ENCODE results near the gene DHPS. TPM values are rescaled to one million over a fixed set of nuclear protein-coding genes. Genes with fewer than 3 reads are reported as not detected.

The DHPS gene
- total and polyA plus RNA-seq, 7 donors: 70.0 to 86.7 (median 83.8) TPM

DNA sequence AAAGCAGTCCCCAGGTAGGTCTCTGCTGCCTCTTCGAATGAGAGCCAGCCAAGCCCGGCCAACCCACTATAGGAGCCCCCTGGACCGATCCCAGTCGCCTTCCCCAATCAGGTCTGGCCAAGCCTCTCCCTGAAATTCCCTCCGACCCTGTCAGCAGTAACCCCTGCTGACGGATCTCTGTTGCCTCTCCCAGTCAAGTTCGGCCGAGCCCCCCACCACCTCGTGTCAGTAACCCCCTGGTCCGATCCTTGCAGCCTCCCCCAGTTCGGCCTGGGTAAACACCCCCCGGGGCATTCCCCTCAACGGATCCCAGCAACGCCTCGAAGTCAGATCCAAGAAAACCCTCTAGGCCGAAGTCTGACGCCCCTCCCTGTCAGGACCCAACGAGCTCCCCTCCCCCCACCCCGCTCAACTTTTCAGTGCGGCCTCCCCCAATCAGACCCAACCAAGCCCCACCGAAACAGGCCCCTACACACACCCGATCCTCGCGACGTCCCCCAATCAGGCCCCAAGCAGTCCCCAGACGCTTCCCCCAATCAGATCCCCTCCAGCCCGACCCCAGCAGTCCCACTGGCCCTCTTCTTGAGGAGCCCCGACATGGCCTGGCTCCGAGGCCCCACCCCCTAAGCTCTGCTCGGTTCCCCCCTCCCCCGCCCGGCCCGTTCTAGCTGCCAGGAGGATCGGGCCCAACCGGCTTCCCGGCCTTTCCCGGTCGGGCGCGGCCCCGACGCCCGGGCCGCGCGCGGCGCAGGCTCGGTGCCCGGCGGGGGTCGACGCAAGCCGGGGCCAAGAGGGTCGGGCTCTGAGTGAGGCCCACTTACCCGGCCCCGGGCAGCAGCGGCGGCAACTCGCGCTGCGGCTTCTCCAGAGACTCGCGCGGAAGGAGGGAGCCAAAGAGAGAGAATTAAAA is 40.2 kb upstream of the DHPS start:
- WGBS, 3 donors: 1% methylated on average over 61 to 65 of the region's 65 CpGs
- DNase-seq: peak; percentile 78 to 88
- ATAC-seq: peak; percentile 57 to 77 (median 64)

DNA sequence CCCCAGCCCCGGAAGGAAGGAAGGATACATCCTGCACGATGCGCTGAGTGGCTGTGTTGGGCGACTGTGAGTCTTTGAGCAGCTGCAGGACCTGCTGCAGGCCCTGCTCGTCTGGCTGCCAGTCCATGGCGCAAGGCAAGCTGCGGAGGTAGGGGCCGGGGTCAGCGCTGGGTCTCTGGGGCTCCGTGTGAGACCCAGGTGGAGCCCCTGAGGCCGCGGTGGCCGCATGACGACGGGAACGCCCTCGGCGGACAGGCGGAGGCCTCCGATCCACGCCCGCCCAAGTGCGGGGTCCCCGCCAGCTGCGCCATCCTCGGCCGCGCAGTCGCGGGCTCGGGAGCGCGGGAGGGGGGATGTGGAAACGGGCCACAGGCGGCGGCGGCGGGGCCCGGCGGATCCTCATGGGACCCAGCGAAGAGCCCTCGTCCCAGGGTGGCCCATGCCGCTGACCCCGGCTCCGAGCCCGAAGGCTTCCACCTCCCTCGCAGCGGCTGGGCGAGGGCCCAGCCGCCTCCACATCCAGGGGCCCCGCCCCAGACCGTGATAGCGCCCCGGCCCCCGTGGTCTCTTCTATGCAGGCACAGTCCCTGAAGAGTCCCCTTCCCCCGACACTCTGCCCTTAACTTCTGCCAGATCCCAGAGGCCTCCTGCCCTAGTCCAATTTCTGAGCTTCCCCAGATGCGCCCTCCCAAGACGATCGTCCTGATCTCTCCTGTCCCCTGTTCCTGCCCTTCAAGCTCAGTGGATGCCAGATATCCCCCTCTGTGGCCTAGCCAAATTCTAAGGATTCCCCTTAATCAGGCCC is 39.4 kb upstream of the DHPS start:
- H3K4me3 ChIP-seq: peak overlapping the region; percentile 87
- H3K27me3 ChIP-seq (ENCODE audit: insufficient read depth in 3 of 3, low read length in 2 of 3): no peaks in the 10 kb centered on the region
- DNase-seq (peak; percentile 33 to 60), ATAC-seq (peak; percentile 7 to 10 (median 9))
- no peaks in the 10 kb centered on the region for H3K9me3 ChIP-seq
- WGBS, 3 donors: 1 to 2% (median 2%) methylated on average over 17 to 59 of the region's 59 CpGs
- H3K27ac ChIP-seq: peak overlapping the region; percentile 92
- TF ChIP-seq, protein P1, sequence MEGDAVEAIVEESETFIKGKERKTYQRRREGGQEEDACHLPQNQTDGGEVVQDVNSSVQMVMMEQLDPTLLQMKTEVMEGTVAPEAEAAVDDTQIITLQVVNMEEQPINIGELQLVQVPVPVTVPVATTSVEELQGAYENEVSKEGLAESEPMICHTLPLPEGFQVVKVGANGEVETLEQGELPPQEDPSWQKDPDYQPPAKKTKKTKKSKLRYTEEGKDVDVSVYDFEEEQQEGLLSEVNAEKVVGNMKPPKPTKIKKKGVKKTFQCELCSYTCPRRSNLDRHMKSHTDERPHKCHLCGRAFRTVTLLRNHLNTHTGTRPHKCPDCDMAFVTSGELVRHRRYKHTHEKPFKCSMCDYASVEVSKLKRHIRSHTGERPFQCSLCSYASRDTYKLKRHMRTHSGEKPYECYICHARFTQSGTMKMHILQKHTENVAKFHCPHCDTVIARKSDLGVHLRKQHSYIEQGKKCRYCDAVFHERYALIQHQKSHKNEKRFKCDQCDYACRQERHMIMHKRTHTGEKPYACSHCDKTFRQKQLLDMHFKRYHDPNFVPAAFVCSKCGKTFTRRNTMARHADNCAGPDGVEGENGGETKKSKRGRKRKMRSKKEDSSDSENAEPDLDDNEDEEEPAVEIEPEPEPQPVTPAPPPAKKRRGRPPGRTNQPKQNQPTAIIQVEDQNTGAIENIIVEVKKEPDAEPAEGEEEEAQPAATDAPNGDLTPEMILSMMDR (IDR thresholded peaks at IDR 0.05): no peak
- intact Hi-C loops (cut with DNase I): loop anchor here in 1 of 2 donors (5.0 kb wide), 3 partner anchors 39 to 126 kb away; partner anchors contain the start of gene DHPS
- H3K36me3 ChIP-seq (ENCODE audit: insufficient read depth in 1 of 2, low read depth in 1 of 2): peaks cover 0 to 36% of the 10 kb centered on the region in 2 donors
- peaks cover 27% of the 10 kb centered on the region for H3K4me1 ChIP-seq

More for the DNA sequence above, 40.2 kb upstream of the DHPS start:
- TF ChIP-seq, protein P1 (IDR thresholded peaks at IDR 0.05): no peak
- Histone ChIP-seq H3K4me1 (peaks cover 27% of the 10 kb centered on the region), H3K27me3 (ENCODE audit: insufficient read depth in 3 of 3, low read length in 2 of 3) (no peaks in the 10 kb centered on the region), H3K36me3 (ENCODE audit: insufficient read depth in 1 of 2, low read depth in 1 of 2) (peaks cover 0 to 28% of the 10 kb centered on the region in 2 donors), H3K27ac (peak overlapping the region; percentile 92), H3K4me3 (peak overlapping the region; percentile 87), H3K9me3 (no peaks in the 10 kb centered on the region)
- intact Hi-C loops (cut with DNase I): loop anchor here in 1 of 2 donors (5.0 kb wide), 3 partner anchors 40 to 125 kb away; partner anchors contain the start of gene DHPS

DNA sequence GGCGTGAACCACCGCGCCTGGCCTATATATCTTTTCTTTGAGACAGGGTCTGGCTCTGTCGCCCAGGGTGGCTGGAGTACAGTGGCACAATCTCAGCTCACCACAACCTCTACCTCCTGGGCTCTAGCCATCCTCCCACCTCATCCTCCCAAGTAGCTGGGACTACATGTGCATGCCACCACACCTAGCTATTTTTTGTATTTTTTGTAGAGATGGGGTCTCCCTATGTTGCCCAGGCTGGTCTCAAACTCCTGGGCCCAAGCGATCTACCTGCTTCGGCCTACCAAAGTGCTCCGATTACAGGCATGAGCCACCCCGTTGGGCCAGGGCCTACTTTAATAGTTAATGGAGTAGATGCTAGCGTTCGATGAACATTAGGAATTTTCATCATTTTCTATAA is 38.6 kb upstream of the DHPS start:
- TF ChIP-seq, protein P1 (IDR thresholded peaks at IDR 0.05): no peak
- no peak for DNase-seq
- Histone ChIP-seq H3K4me3 (peak overlapping the region; percentile 87), H3K27ac (peak overlapping the region; percentile 92), H3K4me1 (peaks cover 27% of the 10 kb centered on the region), H3K36me3 (ENCODE audit: insufficient read depth in 1 of 2, low read depth in 1 of 2) (peaks cover 0 to 44% of the 10 kb centered on the region in 2 donors), H3K9me3 (no peaks in the 10 kb centered on the region), H3K27me3 (ENCODE audit: insufficient read depth in 3 of 3, low read length in 2 of 3) (no peaks in the 10 kb centered on the region)
- intact Hi-C loops (cut with DNase I): loop anchor here in 1 of 2 donors (5.0 kb wide), 3 partner anchors 38 to 127 kb away; partner anchors contain the start of gene DHPS
- no peak for ATAC-seq
- WGBS, 3 donors: 71 to 85% (median 74%) methylated on average over 10 of the region's 10 CpGs

DNA sequence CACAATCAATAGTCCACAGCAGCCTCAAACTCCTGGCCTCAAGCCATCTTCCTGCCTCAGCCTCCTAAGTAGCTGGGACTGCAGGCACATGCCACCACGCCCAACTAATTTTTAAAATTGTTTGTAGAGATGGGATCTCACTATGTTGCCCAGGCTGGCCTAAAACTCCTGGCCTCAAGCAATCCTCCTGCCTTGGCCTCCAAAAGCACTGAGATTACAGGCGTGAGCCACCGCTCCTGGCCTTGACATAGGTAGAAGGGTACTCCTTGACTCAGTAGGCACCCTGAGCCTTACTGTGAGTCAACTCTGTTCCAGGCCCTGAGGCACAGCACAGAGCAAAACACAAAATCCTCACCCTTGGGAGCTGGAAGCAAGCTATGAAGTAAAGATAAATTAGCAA is 34.2 kb upstream of the DHPS start:
- H3K4me3 ChIP-seq: no peak overlapping the region
- TF ChIP-seq, protein P1 (IDR thresholded peaks at IDR 0.05): no peak
- intact Hi-C loops (cut with DNase I): no loop called here
- 96 to 98% (median 97%) methylated on average over 3 of the region's 3 CpGs for WGBS, 3 donors
- no peaks in the 10 kb centered on the region for H3K9me3 ChIP-seq
- no peaks in the 10 kb centered on the region for H3K27me3 ChIP-seq (ENCODE audit: insufficient read depth in 3 of 3, low read length in 2 of 3)
- peaks cover 26% of the 10 kb centered on the region for H3K4me1 ChIP-seq
- ATAC-seq (no peak), DNase-seq (no peak)
- H3K27ac ChIP-seq: no peak overlapping the region
- H3K36me3 ChIP-seq (ENCODE audit: insufficient read depth in 1 of 2, low read depth in 1 of 2): peaks cover 4 to 84% of the 10 kb centered on the region in 2 donors

Data from psoas muscle (tissue), 8 donors.